ENCODE results near the gene TRPM3. TPM values are rescaled to one million over a fixed set of nuclear protein-coding genes. Genes with fewer than 3 reads are reported as not detected.

Gene TRPM3
- total RNA-seq, 4 donors from 2014 or later, result 0.51 to 8.4 (median 3.3) TPM

GRCh38 chr9:70595211-70595610 is 526.2 kb downstream of the TRPM3 start:
- DNase-seq, result no peak
- H3K27ac ChIP-seq, result peak overlapping the region; percentile 2 to 96
- H3K9me3 ChIP-seq, result no peaks in the 10 kb centered on the region
- no peaks in the 10 kb centered on the region for H3K36me3 ChIP-seq
- intact Hi-C loops (cut with DNase I; ENCODE audit: low total_unique reads), result no loop called here
- TF ChIP-seq POLR2A (IDR thresholded peaks at IDR 0.05) (no peak), CTCF (IDR thresholded peaks at IDR 0.05) (no peak)
- H3K27me3 ChIP-seq, result no peaks in the 10 kb centered on the region
- H3K4me3 ChIP-seq, result no peak overlapping the region
- peaks cover 0 to 14% of the 10 kb centered on the region in 2 donors for H3K4me1 ChIP-seq

- Histone ChIP-seq H3K4me3 (no peak overlapping the region), H3K36me3 (no peaks in the 10 kb centered on the region), H3K9me3 (no peaks in the 10 kb centered on the region), H3K27ac (peak overlapping the region; percentile 2 to 96), H3K27me3 (no peaks in the 10 kb centered on the region), H3K4me1 (peaks cover 0 to 14% of the 10 kb centered on the region in 2 donors)
- intact Hi-C loops (cut with DNase I; ENCODE audit: low total_unique reads), result no loop called here
- DNase-seq, result no peak
- TF ChIP-seq CTCF (IDR thresholded peaks at IDR 0.05) (no peak), POLR2A (IDR thresholded peaks at IDR 0.05) (no peak)
Measured at GRCh38 chr9:70594386-70594944, 527.0 kb downstream of the TRPM3 start.

DNA sequence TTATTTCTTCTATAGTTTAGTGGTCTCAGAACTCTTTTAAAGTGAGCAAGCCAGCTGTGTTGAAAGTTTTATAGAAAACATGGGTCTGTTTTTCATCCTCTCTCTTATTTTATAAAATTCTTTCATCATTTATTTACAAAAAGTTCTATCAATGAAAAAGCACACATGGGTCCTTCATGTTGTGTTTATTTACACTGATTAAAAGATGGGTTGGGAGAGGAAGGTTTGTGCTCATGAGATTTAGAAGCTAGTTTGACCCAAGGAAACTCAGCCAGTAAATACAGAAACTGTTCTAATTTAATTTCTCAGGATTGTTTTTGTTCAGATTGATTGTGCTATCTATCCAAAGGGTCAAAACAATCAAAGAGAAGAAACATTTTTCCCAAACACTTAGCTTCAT is 528.2 kb downstream of the TRPM3 start:
- peak overlapping the region; percentile 90 to 96 for H3K27ac ChIP-seq
- H3K4me1 ChIP-seq, result peaks cover 7 to 24% of the 10 kb centered on the region in 2 donors
- intact Hi-C loops (cut with DNase I; ENCODE audit: low total_unique reads), result no loop called here
- no peak overlapping the region for H3K4me3 ChIP-seq
- no peak for DNase-seq
- TF ChIP-seq POLR2A (IDR thresholded peaks at IDR 0.05) (no peak), CTCF (IDR thresholded peaks at IDR 0.05) (no peak)
- H3K9me3 ChIP-seq, result no peaks in the 10 kb centered on the region
- H3K27me3 ChIP-seq, result no peaks in the 10 kb centered on the region
- H3K36me3 ChIP-seq, result no peaks in the 10 kb centered on the region

DNA sequence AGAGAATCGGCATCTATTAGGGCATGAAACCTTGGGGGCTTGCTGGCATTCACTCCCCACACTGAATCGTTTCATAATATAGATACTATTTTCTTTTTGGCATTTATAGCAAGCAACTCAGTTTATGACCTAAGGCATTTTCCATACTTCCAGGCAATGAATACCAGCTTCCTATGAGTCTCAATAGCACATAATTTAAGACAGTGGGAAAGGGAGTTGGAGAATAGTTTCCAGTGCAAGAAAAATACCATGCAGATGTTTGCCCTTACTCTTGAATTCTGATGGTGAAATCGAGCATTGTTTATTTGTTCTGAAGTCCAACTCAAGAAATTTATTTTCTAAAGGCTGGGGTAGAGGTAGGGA is 531.1 kb downstream of the TRPM3 start:
- TF ChIP-seq POLR2A (IDR thresholded peaks at IDR 0.05), result no peak
- TF ChIP-seq CTCF (IDR thresholded peaks at IDR 0.05), result no peak

DNA sequence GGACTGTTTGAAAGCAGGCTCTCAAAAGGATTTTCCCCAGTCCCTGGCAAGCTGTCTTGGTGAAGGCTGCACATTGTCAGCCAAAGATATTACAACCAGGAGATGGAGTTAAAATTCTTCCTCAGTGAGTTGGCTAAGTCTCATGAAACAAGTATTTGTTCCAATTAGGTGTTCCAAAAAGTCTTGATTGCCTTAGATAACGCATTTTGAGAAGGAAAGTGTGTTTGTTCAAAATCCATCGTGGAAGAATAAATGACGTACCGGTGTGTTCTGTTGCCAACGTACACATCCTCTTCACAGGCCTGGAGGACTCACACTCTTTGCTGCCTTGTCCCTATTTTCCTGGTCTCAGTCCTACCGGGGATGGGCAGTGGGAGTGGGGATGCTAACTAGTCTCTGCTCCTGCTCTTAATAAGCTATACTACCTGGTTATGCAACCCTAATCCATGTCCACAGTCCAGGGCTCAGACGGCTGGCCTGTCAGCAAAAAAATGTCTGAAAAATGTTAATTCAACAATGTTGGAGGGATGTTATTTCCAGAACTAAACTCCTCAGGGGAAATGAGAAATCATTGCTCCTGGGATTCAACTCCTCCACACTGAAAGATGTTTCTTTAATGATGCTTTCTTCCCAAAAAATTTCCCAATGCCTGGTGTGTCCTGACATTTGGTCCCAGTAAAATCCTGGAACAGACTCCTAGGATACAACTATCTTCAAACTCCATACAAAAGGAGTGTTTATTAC is 531.7 kb downstream of the TRPM3 start:
- H3K36me3 ChIP-seq, result no peaks in the 10 kb centered on the region
- peaks cover 17 to 33% of the 10 kb centered on the region in 2 donors for H3K4me1 ChIP-seq
- H3K27ac ChIP-seq, result peak overlapping the region; percentile 90 to 96
- peak in 1 of 2 donors; percentile 36 for TF ChIP-seq POLR2A (IDR thresholded peaks at IDR 0.05)
- TF ChIP-seq CTCF (IDR thresholded peaks at IDR 0.05), result no peak
- H3K4me3 ChIP-seq, result no peak overlapping the region
- DNase-seq, result peak; percentile 76 to 82
- H3K9me3 ChIP-seq, result no peaks in the 10 kb centered on the region
- intact Hi-C loops (cut with DNase I; ENCODE audit: low total_unique reads), result loop anchor here (5.0 kb wide), 1 partner anchor 102 kb away; no protein-coding TSS in a partner anchor
- H3K27me3 ChIP-seq, result no peaks in the 10 kb centered on the region

More for the DNA sequence above, 531.1 kb downstream of the TRPM3 start:
- Histone ChIP-seq H3K27ac (peak overlapping the region; percentile 90 to 96), H3K9me3 (no peaks in the 10 kb centered on the region), H3K4me1 (peaks cover 17 to 33% of the 10 kb centered on the region in 2 donors), H3K36me3 (no peaks in the 10 kb centered on the region), H3K27me3 (no peaks in the 10 kb centered on the region), H3K4me3 (no peak overlapping the region)
- intact Hi-C loops (cut with DNase I; ENCODE audit: low total_unique reads), result no loop called here
- no peak for DNase-seq
